Hepatocyte (in vitro differentiated cells): Measurements from ENCODE around the gene NUBP1.

Experiments used
- EZH2 ChIP-seq: fragments of 200-600 bp; sonication (generic); IDR thresholded peaks from 2 replicates; pipeline ENCODE4 v1.6.1; 2016; ENCODE audit warnings: antibody characterized with exemption, mild to moderate bottlenecking, borderline replicate concordance
- TF ChIP-seq, protein P1 (sequence below): fragments of 200-600 bp; sonication (generic); IDR thresholded peaks from 2 replicates; pipeline ENCODE4 v1.5.1; 2016; ENCODE audit warnings: antibody characterized with exemption, mild to moderate bottlenecking; ENCODE audit not compliant: poor library complexity

DNA sequence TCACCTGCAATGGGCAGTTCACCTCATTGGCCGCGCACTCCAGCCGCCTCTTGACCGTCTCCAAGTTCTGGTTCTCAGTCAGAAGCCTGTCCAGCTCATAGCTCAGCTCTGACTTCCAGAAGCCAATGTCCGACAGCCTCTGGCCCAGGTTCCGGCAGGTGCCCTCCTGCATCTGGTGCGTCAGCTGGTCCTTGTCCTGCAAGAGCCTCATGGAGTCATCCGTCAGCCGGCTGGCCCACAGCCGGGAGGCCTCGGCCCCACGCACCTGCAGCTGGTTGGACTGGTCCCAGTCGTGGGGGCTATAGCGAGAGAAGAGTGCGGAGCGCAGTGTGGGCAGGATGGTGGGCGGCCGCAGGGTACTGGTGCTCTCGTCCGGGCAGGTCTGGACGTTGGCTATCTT is 49.3 kb upstream of the NUBP1 start:
- TF ChIP-seq, protein P1, sequence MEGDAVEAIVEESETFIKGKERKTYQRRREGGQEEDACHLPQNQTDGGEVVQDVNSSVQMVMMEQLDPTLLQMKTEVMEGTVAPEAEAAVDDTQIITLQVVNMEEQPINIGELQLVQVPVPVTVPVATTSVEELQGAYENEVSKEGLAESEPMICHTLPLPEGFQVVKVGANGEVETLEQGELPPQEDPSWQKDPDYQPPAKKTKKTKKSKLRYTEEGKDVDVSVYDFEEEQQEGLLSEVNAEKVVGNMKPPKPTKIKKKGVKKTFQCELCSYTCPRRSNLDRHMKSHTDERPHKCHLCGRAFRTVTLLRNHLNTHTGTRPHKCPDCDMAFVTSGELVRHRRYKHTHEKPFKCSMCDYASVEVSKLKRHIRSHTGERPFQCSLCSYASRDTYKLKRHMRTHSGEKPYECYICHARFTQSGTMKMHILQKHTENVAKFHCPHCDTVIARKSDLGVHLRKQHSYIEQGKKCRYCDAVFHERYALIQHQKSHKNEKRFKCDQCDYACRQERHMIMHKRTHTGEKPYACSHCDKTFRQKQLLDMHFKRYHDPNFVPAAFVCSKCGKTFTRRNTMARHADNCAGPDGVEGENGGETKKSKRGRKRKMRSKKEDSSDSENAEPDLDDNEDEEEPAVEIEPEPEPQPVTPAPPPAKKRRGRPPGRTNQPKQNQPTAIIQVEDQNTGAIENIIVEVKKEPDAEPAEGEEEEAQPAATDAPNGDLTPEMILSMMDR = no peak
- no peak for TF ChIP-seq EZH2
